8988T (cell line): Measurements from ENCODE around the gene PIGT.
"Not testable (repeated sequence)": the region's sequence is repeated elsewhere in the genome, so short reads cannot be mapped to it uniquely, and the experiment has no call there.

Experiments
- DNase-seq: peaks from one replicate; pipeline ENCODE4 v3.0.0; 2011

The PIGT gene

GRCh38 chr20:45467172-45467571 lies 51.2 kb downstream of the PIGT start:
- no peak for DNase-seq

- no peak for DNase-seq
These were observed 51.9 kb downstream of the PIGT start for GRCh38 chr20:45467861-45468260.

GRCh38 chr20:45469336-45470261 lies 53.7 kb downstream of the PIGT start, which contains the start of gene WFDC2:
TSS of gene WFDC2 (plus strand) at chr20:45469753. CDS start at chr20:45469782, 29 bp downstream.
- DNase-seq: no peak

GRCh38 chr20:45470262-45470931 lies 54.5 kb downstream of the PIGT start:
- no peak for DNase-seq

- DNase-seq: no peak
These were observed 55.0 kb downstream of the PIGT start for GRCh38 chr20:45470937-45471336.

GRCh38 chr20:45472286-45472685 lies 56.3 kb downstream of the PIGT start:
- not testable (repeated sequence) for DNase-seq
